ENCODE data around the gene C17orf107.

The C17orf107 gene

GRCh38 chr17:4891411-4892410 lies 7.6 kb upstream of the C17orf107 start:
- H3K9ac ChIP-seq (ENCODE audit: low read length) = no peak overlapping the region
- no peak overlapping the region for H3K4me3 ChIP-seq (ENCODE audit: low read length)
- WGBS (ENCODE audit: extremely low coverage, insufficient coverage, low lambda C conversion rate) = no CpG with 5 or more reads among the region's 42 CpGs

DNA sequence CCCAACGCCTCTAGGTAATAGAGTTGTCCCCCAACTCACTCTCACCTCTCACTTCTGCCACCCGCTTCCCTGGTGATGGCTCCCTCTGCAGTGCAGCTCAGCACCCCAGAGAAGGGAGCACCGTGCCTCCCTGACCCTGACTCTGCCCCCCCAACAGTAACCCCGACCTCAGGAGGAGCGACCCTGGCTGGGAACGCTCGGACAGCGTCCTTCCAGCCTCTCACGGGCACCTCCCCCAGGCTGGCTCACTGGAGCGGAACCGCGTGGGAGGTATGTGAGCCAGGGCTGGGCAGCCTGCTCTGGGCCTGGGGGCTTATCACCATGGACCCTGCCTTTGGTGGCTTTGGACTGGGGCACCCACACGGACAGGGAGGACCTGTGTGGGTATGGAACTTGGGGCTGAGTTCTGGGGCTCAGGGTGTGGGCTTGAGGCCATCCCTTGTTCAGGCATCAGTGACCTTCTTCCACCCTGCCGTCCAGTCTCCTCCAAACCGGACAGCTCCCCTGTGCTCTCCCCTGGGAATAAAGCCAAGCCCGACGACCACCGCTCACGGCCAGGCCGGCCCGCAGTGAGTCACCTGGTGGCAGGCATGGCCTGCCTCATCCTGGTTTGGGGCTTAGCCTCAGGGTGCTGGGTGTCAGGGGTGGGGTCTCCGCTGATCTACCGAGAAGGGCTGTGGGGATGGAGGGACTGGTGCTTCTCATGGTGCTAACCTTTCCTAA lies 6.7 kb upstream of the C17orf107 start:
- no CpG with 5 or more reads among the region's 23 CpGs for WGBS (ENCODE audit: extremely low coverage, insufficient coverage, low lambda C conversion rate)
- no peak overlapping the region for H3K23ac ChIP-seq (ENCODE audit: low read length)
- no peak overlapping the region for H3K27ac ChIP-seq (ENCODE audit: low read depth, low read length)

More at GRCh38 chr17:4891411-4892410, 7.6 kb upstream of the C17orf107 start:
- H2BK120ac ChIP-seq (ENCODE audit: low read depth, low read length) = no peak overlapping the region
- H2AK5ac ChIP-seq (ENCODE audit: low read length) = no peak overlapping the region
- no peak overlapping the region for H2BK15ac ChIP-seq (replicated peaks; ENCODE audit: low read depth)
- no peak overlapping the region for H4K5ac ChIP-seq (ENCODE audit: low read length)
- H3K27me3 ChIP-seq (ENCODE audit: insufficient read depth, low read length, poor library complexity) = no peaks in the 10 kb centered on the region
- H3K79me1 ChIP-seq (ENCODE audit: low read length) = no peaks in the 10 kb centered on the region
- no peak overlapping the region for H3K23ac ChIP-seq (ENCODE audit: low read length)
- no peaks in the 10 kb centered on the region for H3K79me2 ChIP-seq (ENCODE audit: control insufficient read depth, insufficient read depth, low read length)
- no peak overlapping the region for H3K4me2 ChIP-seq (ENCODE audit: low read length)
- H4K8ac ChIP-seq (ENCODE audit: low read depth, low read length) = no peak overlapping the region
- no peak overlapping the region for H3K4ac ChIP-seq (ENCODE audit: low read depth, low read length)
- DNase-seq = no peak
- no peak overlapping the region for H3K56ac ChIP-seq (ENCODE audit: low read length)
- no peak overlapping the region for H2BK5ac ChIP-seq (ENCODE audit: low read length)
- H3K36me3 ChIP-seq (ENCODE audit: control insufficient read depth, insufficient read depth, low read length) = peaks cover 8% of the 10 kb centered on the region
- H3K18ac ChIP-seq (ENCODE audit: low read length) = no peak overlapping the region
- no peaks in the 10 kb centered on the region for H3K4me1 ChIP-seq (ENCODE audit: control insufficient read depth, low read depth, low read length)
- H3K27ac ChIP-seq (ENCODE audit: low read depth, low read length) = no peak overlapping the region

DNA sequence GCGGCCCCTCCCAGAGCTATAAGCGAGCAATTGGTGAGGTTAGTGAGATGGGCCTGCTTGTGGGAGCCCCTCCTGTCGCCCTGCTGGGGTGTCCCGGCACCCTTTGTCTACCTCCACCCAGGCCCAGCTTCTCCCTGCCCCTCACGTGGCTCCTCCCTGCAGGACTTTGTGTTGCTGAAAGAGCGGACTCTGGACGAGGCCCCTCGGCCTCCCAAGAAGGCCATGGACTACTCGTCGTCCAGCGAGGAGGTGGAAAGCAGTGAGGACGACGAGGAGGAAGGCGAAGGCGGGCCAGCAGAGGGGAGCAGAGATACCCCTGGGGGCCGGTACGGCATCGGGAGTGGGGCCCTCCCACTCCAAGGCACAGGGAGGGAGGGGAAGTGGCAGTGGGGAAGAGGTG lies 6.1 kb upstream of the C17orf107 start:
- no peak overlapping the region for H3K18ac ChIP-seq (ENCODE audit: low read length)
- H3K23ac ChIP-seq (ENCODE audit: low read length) = no peak overlapping the region
- H3K79me1 ChIP-seq (ENCODE audit: low read length) = no peaks in the 10 kb centered on the region
- no peak overlapping the region for H2AK5ac ChIP-seq (ENCODE audit: low read length)
- DNase-seq = no peak
- H3K4ac ChIP-seq (ENCODE audit: low read depth, low read length) = no peak overlapping the region
- H3K4me3 ChIP-seq (ENCODE audit: low read length) = no peak overlapping the region
- H2BK5ac ChIP-seq (ENCODE audit: low read length) = no peak overlapping the region
- no peak overlapping the region for H4K8ac ChIP-seq (ENCODE audit: low read depth, low read length)
- peaks cover 8% of the 10 kb centered on the region for H3K36me3 ChIP-seq (ENCODE audit: control insufficient read depth, insufficient read depth, low read length)
- no peak overlapping the region for H2BK15ac ChIP-seq (replicated peaks; ENCODE audit: low read depth)
- no peak overlapping the region for H3K56ac ChIP-seq (ENCODE audit: low read length)
- no peaks in the 10 kb centered on the region for H3K27me3 ChIP-seq (ENCODE audit: insufficient read depth, low read length, poor library complexity)
- WGBS (ENCODE audit: extremely low coverage, insufficient coverage, low lambda C conversion rate) = no CpG with 5 or more reads among the region's 18 CpGs
- H4K5ac ChIP-seq (ENCODE audit: low read length) = no peak overlapping the region
- no peak overlapping the region for H3K27ac ChIP-seq (ENCODE audit: low read depth, low read length)
- no peaks in the 10 kb centered on the region for H3K79me2 ChIP-seq (ENCODE audit: control insufficient read depth, insufficient read depth, low read length)
- no peaks in the 10 kb centered on the region for H3K4me1 ChIP-seq (ENCODE audit: control insufficient read depth, low read depth, low read length)
- no peak overlapping the region for H2BK120ac ChIP-seq (ENCODE audit: low read depth, low read length)
- no peak overlapping the region for H3K9ac ChIP-seq (ENCODE audit: low read length)
- no peak overlapping the region for H3K4me2 ChIP-seq (ENCODE audit: low read length)

More for the DNA sequence above, 6.7 kb upstream of the C17orf107 start:
- Histone ChIP-seq H3K4me1 (ENCODE audit: control insufficient read depth, low read depth, low read length) (no peaks in the 10 kb centered on the region), H3K9ac (ENCODE audit: low read length) (no peak overlapping the region), H3K18ac (ENCODE audit: low read length) (no peak overlapping the region), H3K56ac (ENCODE audit: low read length) (no peak overlapping the region), H3K79me1 (ENCODE audit: low read length) (no peaks in the 10 kb centered on the region), H2BK15ac (replicated peaks; ENCODE audit: low read depth) (no peak overlapping the region), H4K8ac (ENCODE audit: low read depth, low read length) (no peak overlapping the region), H3K36me3 (ENCODE audit: control insufficient read depth, insufficient read depth, low read length) (peaks cover 8% of the 10 kb centered on the region), H2BK120ac (ENCODE audit: low read depth, low read length) (no peak overlapping the region), H3K79me2 (ENCODE audit: control insufficient read depth, insufficient read depth, low read length) (no peaks in the 10 kb centered on the region), H3K4me3 (ENCODE audit: low read length) (no peak overlapping the region), H2BK5ac (ENCODE audit: low read length) (no peak overlapping the region), H3K4ac (ENCODE audit: low read depth, low read length) (no peak overlapping the region), H4K5ac (ENCODE audit: low read length) (no peak overlapping the region), H3K27me3 (ENCODE audit: insufficient read depth, low read length, poor library complexity) (no peaks in the 10 kb centered on the region), H3K4me2 (ENCODE audit: low read length) (no peak overlapping the region), H2AK5ac (ENCODE audit: low read length) (no peak overlapping the region)
- no peak for DNase-seq

- no peaks in the 10 kb centered on the region for H3K79me2 ChIP-seq (ENCODE audit: control insufficient read depth, insufficient read depth, low read length)
- DNase-seq = no peak
- WGBS (ENCODE audit: extremely low coverage, insufficient coverage, low lambda C conversion rate) = no CpG with 5 or more reads among the region's 31 CpGs
Observed at GRCh38 chr17:4893721-4894560, 5.4 kb upstream of the C17orf107 start.

GRCh38 chr17:4895121-4895520 lies 4.2 kb upstream of the C17orf107 start:
- Histone ChIP-seq H3K4me3 (ENCODE audit: low read length) (no peak overlapping the region), H3K27me3 (ENCODE audit: insufficient read depth, low read length, poor library complexity) (no peaks in the 10 kb centered on the region), H2AK5ac (ENCODE audit: low read length) (no peak overlapping the region), H3K9ac (ENCODE audit: low read length) (no peak overlapping the region), H3K79me2 (ENCODE audit: control insufficient read depth, insufficient read depth, low read length) (no peaks in the 10 kb centered on the region), H4K5ac (ENCODE audit: low read length) (no peak overlapping the region), H2BK15ac (replicated peaks; ENCODE audit: low read depth) (no peak overlapping the region), H3K23ac (ENCODE audit: low read length) (no peak overlapping the region), H4K8ac (ENCODE audit: low read depth, low read length) (no peak overlapping the region), H3K18ac (ENCODE audit: low read length) (no peak overlapping the region), H3K4me2 (ENCODE audit: low read length) (no peak overlapping the region), H3K4ac (ENCODE audit: low read depth, low read length) (no peak overlapping the region), H3K36me3 (ENCODE audit: control insufficient read depth, insufficient read depth, low read length) (peaks cover 8% of the 10 kb centered on the region), H3K79me1 (ENCODE audit: low read length) (no peaks in the 10 kb centered on the region), H2BK120ac (ENCODE audit: low read depth, low read length) (no peak overlapping the region), H2BK5ac (ENCODE audit: low read length) (no peak overlapping the region), H3K4me1 (ENCODE audit: control insufficient read depth, low read depth, low read length) (no peaks in the 10 kb centered on the region), H3K27ac (ENCODE audit: low read depth, low read length) (no peak overlapping the region), H3K56ac (ENCODE audit: low read length) (no peak overlapping the region)
- DNase-seq = no peak
- no CpG with 5 or more reads among the region's 13 CpGs for WGBS (ENCODE audit: extremely low coverage, insufficient coverage, low lambda C conversion rate)

More at GRCh38 chr17:4893721-4894560, 5.4 kb upstream of the C17orf107 start:
- Histone ChIP-seq H3K36me3 (ENCODE audit: control insufficient read depth, insufficient read depth, low read length) (peaks cover 8% of the 10 kb centered on the region), H3K79me1 (ENCODE audit: low read length) (no peaks in the 10 kb centered on the region), H2BK120ac (ENCODE audit: low read depth, low read length) (no peak overlapping the region), H3K4ac (ENCODE audit: low read depth, low read length) (no peak overlapping the region), H3K27ac (ENCODE audit: low read depth, low read length) (no peak overlapping the region), H3K4me3 (ENCODE audit: low read length) (no peak overlapping the region), H2BK15ac (replicated peaks; ENCODE audit: low read depth) (no peak overlapping the region), H3K4me1 (ENCODE audit: control insufficient read depth, low read depth, low read length) (no peaks in the 10 kb centered on the region), H3K23ac (ENCODE audit: low read length) (no peak overlapping the region), H3K4me2 (ENCODE audit: low read length) (no peak overlapping the region), H3K9ac (ENCODE audit: low read length) (no peak overlapping the region), H2AK5ac (ENCODE audit: low read length) (no peak overlapping the region), H3K56ac (ENCODE audit: low read length) (no peak overlapping the region), H3K27me3 (ENCODE audit: insufficient read depth, low read length, poor library complexity) (no peaks in the 10 kb centered on the region), H3K18ac (ENCODE audit: low read length) (no peak overlapping the region), H2BK5ac (ENCODE audit: low read length) (no peak overlapping the region), H4K5ac (ENCODE audit: low read length) (no peak overlapping the region), H4K8ac (ENCODE audit: low read depth, low read length) (no peak overlapping the region)

Measured in mesendoderm (in vitro differentiated cells).